Naive B cell (primary cell): Measurements from ENCODE around the gene SMARCC1. TPM values are rescaled to one million over a fixed set of nuclear protein-coding genes. Genes with fewer than 3 reads are reported as not detected.

Experiments used
- ATAC-seq, 2 donors: fragments of 150-1000 bp; cut with Tn5 transposase; 2 replicates each; pipeline ENCODE4 v1.10.0; 2021; ENCODE audit warnings: low read depth in 2 of 2, mild to moderate bottlenecking in 2 of 2, moderate library complexity in 2 of 2
- DNase-seq: peaks from one replicate; pipeline ENCODE4 v3.0.0; 2022
- H3K27ac Mint-ChIP-seq, 6 donors: one replicate each; pipeline ENCODE4 v1.8.0; 2020 to 2022; ENCODE audit warnings: mild to moderate bottlenecking in 6 of 6, mixed read lengths in 6 of 6, moderate library complexity in 5 of 6, inconsistent platforms in 2 of 6
- H3K27me3 Mint-ChIP-seq, 3 donors: one replicate each; pipeline ENCODE4 v1.8.0; 2021 to 2022; ENCODE audit warnings: mixed read lengths in 3 of 3, mild to moderate bottlenecking in 1 of 3
- H3K36me3 Mint-ChIP-seq, 2 donors: one replicate each; pipeline ENCODE4 v1.8.0; 2020 to 2022; ENCODE audit warnings: mixed read lengths in 2 of 2, inconsistent platforms in 1 of 2, mild to moderate bottlenecking in 1 of 2
- H3K4me1 Mint-ChIP-seq, 3 donors: one replicate each; pipeline ENCODE4 v1.8.0; 2020 to 2022; ENCODE audit warnings: mixed read lengths in 3 of 3, inconsistent platforms in 1 of 3, mild to moderate bottlenecking in 1 of 3, moderate library complexity in 1 of 3
- H3K4me3 Mint-ChIP-seq, 8 donors: one replicate each; pipeline ENCODE4 v1.8.0; 2020 to 2022; ENCODE audit warnings: mild to moderate bottlenecking in 8 of 8, mixed read lengths in 8 of 8, moderate library complexity in 8 of 8, inconsistent platforms in 2 of 8
- H3K9me3 Mint-ChIP-seq, 7 donors: one replicate each; pipeline ENCODE4 v1.8.0; 2020 to 2022; ENCODE audit warnings: mixed read lengths in 7 of 7, mild to moderate bottlenecking in 5 of 7, inconsistent platforms in 2 of 7, moderate library complexity in 1 of 7
- polyA plus RNA-seq, 6 donors: library from polyadenylated mRNA; unstranded; fragments of 300-500 nt; fragmentation: Illumina TruSeq; gene quantifications; one replicate each; pipeline ENCODE4 v1.2.3, GENCODE V29; 2021; ENCODE audit warnings: low read depth in 6 of 6

The SMARCC1 gene
- polyA plus RNA-seq, 6 donors from 2014 or later = 47.2 to 99.6 (median 73.8) TPM

DNA sequence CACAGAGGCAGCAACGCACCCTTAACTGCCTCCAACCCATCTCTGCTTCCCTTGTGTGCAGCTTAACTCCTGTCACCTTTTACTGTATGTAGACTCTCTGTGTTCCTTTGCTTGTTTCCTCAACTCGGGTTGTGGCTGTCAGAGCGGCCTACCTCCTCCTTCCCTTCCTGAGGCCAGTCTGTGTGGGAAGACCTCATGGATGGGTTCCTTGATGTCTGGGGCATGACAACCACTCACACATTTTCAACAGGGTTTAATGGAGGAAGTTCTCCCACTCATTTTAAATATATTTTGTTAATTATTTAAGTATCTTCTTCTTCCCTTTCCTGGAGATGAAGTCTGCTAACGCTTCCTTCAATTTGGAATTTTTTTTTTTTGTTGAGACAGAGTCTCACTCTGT, 201.2 kb downstream of the SMARCC1 start:
- H3K4me3 Mint-ChIP-seq = peak overlapping the region in 7 of 8 donors; percentile 43 to 78 (median 57)
- H3K27me3 Mint-ChIP-seq = peaks cover 12 to 33% (median 13%) of the 10 kb centered on the region in 3 donors
- H3K27ac Mint-ChIP-seq = no peak overlapping the region
- no peaks in the 10 kb centered on the region for H3K4me1 Mint-ChIP-seq
- ATAC-seq (no peak), DNase-seq (no peak)
- no peaks in the 10 kb centered on the region for H3K9me3 Mint-ChIP-seq
- H3K36me3 Mint-ChIP-seq = peaks cover under 1 to 2% of the 10 kb centered on the region in 2 donors

GRCh38 chr3:47579875-47580274, 201.8 kb downstream of the SMARCC1 start:
- no peak for DNase-seq

GRCh38 chr3:47578691-47579632, 202.7 kb downstream of the SMARCC1 start, which contains the start of gene CSPG5:
Gene CSPG5, minus strand, starts transcription at chr3:47578865. Its CDS starts 172 bp downstream, at chr3:47578693.
- Mint-ChIP-seq H3K27me3 (peaks cover 16 to 45% (median 21%) of the 10 kb centered on the region in 3 donors), H3K4me1 (no peaks in the 10 kb centered on the region), H3K4me3 (peak within 1 kb of the TSS; percentile 65 to 80 (median 74)), H3K27ac (no peak within 1 kb of the TSS), H3K36me3 (no peaks in the 10 kb centered on the region), H3K9me3 (no peaks in the 10 kb centered on the region)
- ATAC-seq = peak; percentile 58 to 62
- peak; percentile 20 for DNase-seq

More at GRCh38 chr3:47579875-47580274, 201.8 kb downstream of the SMARCC1 start:
- H3K4me3 Mint-ChIP-seq = peak overlapping the region; percentile 51 to 78 (median 70)
- peaks cover 13 to 39% (median 18%) of the 10 kb centered on the region in 3 donors for H3K27me3 Mint-ChIP-seq
- H3K9me3 Mint-ChIP-seq = no peaks in the 10 kb centered on the region
- no peak overlapping the region for H3K27ac Mint-ChIP-seq
- H3K4me1 Mint-ChIP-seq = no peaks in the 10 kb centered on the region
- no peak for ATAC-seq
- H3K36me3 Mint-ChIP-seq = no peaks in the 10 kb centered on the region

- ATAC-seq (peak; percentile 68 to 71), DNase-seq (peak; percentile 27)
- H3K27me3 Mint-ChIP-seq = peaks cover 24 to 53% (median 25%) of the 10 kb centered on the region in 3 donors
- H3K36me3 Mint-ChIP-seq = no peaks in the 10 kb centered on the region
- H3K4me1 Mint-ChIP-seq = no peaks in the 10 kb centered on the region
- H3K27ac Mint-ChIP-seq = no peak overlapping the region
- H3K4me3 Mint-ChIP-seq = peak overlapping the region; percentile 44 to 80 (median 66)
- no peaks in the 10 kb centered on the region for H3K9me3 Mint-ChIP-seq
Observed at GRCh38 chr3:47578119-47578632, 203.5 kb downstream of the SMARCC1 start.

DNA sequence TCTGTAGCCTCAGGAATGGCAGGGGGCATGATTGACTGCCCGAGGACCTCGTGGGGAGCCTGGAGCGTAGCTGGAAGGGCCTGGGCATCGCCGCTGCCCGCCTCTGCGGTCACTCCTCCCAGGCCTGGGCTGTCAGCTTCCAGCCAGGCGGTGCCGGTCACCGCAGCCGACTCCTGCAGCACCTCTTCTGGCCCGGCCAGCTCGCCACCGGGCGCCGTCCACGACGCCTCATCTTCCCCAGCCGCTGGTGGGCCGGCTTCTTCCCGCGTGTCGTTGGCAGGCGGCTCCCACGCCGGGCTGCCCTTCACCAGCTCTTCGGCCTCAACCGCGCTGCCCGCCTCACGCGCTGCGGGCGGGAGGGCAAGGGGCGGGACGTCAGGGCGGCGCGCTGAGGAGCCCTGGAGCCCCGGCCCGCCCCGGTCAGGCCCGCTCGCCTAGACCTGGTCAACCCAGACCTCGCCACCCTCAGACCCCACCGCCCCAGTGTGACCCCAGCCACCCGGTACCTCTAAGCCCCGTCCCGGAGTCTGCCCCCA, 204.0 kb downstream of the SMARCC1 start:
- Mint-ChIP-seq H3K27me3 (peaks cover 28 to 58% (median 29%) of the 10 kb centered on the region in 3 donors), H3K4me1 (no peaks in the 10 kb centered on the region), H3K9me3 (no peaks in the 10 kb centered on the region), H3K4me3 (peak overlapping the region; percentile 64 to 80 (median 70)), H3K36me3 (no peaks in the 10 kb centered on the region), H3K27ac (no peak overlapping the region)
- DNase-seq (no peak), ATAC-seq (peak; percentile 15 to 16)

DNA sequence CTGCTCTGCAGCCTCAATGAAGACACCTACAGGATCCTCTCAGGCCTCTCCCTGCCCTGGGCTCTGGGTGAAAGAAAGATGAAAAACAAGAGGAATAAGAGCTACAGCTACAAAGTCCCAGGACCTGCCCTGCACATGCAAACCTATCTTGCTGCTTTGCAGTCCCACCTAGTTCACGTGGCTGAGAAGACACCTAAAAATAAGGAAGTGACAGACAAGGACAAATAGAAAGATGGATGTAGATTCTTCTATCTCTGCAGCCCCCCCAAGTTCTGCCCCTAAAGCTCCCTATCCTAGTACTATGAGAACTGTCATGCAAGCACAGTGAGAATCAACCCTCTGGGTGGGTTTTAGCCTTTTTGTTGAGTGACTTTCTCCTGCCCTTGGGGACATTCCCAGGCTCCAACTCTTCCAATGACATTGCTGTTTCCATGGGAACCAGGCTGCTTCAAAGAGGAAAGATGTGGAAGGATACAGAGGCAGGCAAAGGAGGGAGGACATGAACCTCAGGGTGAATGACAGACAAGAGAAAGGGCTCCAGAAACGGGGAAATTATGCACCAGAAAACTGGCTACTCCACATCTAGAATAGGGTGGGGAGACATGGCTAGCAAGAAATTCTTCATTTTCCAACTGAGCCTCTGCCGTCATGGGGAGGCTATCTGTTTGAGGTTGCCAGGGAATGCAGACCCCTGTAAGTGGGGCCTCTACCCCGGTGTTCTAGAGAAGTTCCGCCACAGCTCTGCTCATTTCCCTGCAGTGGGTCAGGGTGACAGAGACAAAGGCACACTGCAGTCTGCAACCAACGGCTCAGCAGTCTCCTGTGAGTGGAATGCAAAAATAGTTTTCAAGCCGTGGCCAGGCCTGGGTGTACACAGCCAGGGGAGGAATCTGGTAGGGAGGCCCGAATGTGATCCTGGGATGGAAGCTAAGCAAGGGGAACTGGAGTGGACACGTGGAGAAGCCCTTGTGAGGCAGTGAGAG, 208.2 kb downstream of the SMARCC1 start:
- Mint-ChIP-seq H3K27me3 (peaks cover 27 to 65% (median 37%) of the 10 kb centered on the region in 3 donors), H3K9me3 (no peaks in the 10 kb centered on the region), H3K36me3 (no peaks in the 10 kb centered on the region), H3K4me1 (no peaks in the 10 kb centered on the region), H3K4me3 (peak overlapping the region in 1 of 8 donors; percentile 58), H3K27ac (peak overlapping the region in 2 of 6 donors; percentile 44 to 77)
- DNase-seq (no peak), ATAC-seq (no peak)

- Mint-ChIP-seq H3K9me3 (no peaks in the 10 kb centered on the region), H3K27me3 (peaks cover 27 to 56% (median 37%) of the 10 kb centered on the region in 3 donors), H3K27ac (peak overlapping the region in 1 of 6 donors; percentile 68), H3K36me3 (no peaks in the 10 kb centered on the region), H3K4me3 (peak overlapping the region in 1 of 8 donors; percentile 26), H3K4me1 (no peaks in the 10 kb centered on the region)
- no peak for ATAC-seq
- no peak for DNase-seq
Observed at GRCh38 chr3:47571391-47572175, 210.1 kb downstream of the SMARCC1 start.

GRCh38 chr3:47568901-47569300, 212.8 kb downstream of the SMARCC1 start:
- peak overlapping the region in 1 of 8 donors; percentile 24 for H3K4me3 Mint-ChIP-seq
- H3K36me3 Mint-ChIP-seq = no peaks in the 10 kb centered on the region
- H3K27me3 Mint-ChIP-seq = peaks cover 16 to 38% (median 34%) of the 10 kb centered on the region in 3 donors
- H3K27ac Mint-ChIP-seq = no peak overlapping the region
- ATAC-seq (no peak), DNase-seq (no peak)
- no peaks in the 10 kb centered on the region for H3K4me1 Mint-ChIP-seq
- no peaks in the 10 kb centered on the region for H3K9me3 Mint-ChIP-seq

- no peak for ATAC-seq
- Mint-ChIP-seq H3K27ac (no peak overlapping the region), H3K9me3 (no peaks in the 10 kb centered on the region), H3K4me1 (no peaks in the 10 kb centered on the region), H3K27me3 (peaks cover 5 to 23% (median 17%) of the 10 kb centered on the region in 3 donors), H3K36me3 (no peaks in the 10 kb centered on the region), H3K4me3 (no peak overlapping the region)
- DNase-seq = no peak
Observed at GRCh38 chr3:47567149-47567548, 214.5 kb downstream of the SMARCC1 start.

DNA sequence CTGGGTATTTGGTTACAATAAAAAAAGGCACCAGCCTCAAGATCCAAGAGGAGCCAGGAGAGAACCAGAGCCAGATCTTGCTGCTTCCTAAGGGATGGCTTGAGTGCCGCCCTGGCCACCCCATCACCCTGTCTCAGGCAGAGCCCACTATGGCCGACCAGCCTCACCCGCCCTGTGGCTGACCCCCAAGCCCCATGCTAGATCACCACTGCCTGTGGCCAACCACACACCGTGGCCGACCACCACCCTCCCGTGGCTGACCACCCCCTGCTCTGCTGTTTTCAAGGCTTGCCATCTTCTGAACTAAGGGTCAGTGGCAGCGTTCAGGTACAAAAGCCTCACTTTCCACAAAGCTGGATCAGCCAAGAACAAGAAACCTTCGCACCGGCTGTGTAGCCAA, 215.0 kb downstream of the SMARCC1 start:
- Mint-ChIP-seq H3K36me3 (no peaks in the 10 kb centered on the region), H3K4me1 (no peaks in the 10 kb centered on the region), H3K4me3 (no peak overlapping the region), H3K9me3 (no peaks in the 10 kb centered on the region), H3K27ac (peak overlapping the region in 1 of 6 donors; percentile 22), H3K27me3 (peaks cover 0 to 18% (median 12%) of the 10 kb centered on the region in 3 donors)
- ATAC-seq (no peak), DNase-seq (no peak)

DNA sequence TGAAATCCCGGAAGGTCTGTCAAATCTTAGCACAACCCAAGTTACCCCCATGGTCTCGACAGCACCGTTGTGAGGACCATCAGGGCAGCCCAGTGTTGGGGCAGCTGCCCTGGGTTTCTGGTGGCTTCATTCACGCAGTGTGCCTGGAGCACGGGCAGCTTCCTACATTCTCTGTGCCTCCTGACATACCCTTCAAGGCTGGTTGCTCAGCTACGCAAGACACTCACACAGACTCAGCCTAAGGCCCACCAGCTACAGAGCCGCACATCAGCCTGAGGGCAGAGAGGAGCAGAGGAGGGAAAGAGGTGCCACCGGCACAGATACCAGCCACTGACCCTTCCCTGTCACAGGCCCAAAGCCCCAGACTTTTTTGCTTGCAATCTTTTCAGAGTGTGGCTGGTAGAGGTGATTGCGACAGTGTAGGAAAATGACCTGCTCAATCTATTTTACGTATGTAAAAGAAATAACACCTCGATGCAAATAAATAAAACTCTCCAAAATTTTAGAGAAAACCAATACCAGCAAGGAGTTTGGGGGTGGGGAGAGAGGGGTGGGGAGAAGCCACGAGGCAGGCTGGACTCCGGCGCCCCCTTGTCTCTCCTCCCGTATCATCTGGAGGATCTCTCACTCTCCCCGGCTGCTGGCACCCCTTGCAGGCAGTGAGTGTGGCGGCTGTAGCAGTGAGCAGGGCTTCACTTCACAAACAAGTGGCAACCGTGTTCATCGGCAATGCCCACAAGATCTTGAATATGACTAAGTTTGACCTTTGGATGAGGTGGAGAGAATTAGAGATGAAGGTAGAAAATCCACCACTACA, 215.8 kb downstream of the SMARCC1 start:
- ATAC-seq (no peak), DNase-seq (no peak)
- Mint-ChIP-seq H3K4me1 (no peaks in the 10 kb centered on the region), H3K27ac (peak overlapping the region in 1 of 6 donors; percentile 22), H3K36me3 (no peaks in the 10 kb centered on the region), H3K4me3 (no peak overlapping the region), H3K9me3 (no peaks in the 10 kb centered on the region), H3K27me3 (peaks cover 0 to 18% (median 7%) of the 10 kb centered on the region in 3 donors)
